Measurements from ENCODE around the gene CDYL.

DNA sequence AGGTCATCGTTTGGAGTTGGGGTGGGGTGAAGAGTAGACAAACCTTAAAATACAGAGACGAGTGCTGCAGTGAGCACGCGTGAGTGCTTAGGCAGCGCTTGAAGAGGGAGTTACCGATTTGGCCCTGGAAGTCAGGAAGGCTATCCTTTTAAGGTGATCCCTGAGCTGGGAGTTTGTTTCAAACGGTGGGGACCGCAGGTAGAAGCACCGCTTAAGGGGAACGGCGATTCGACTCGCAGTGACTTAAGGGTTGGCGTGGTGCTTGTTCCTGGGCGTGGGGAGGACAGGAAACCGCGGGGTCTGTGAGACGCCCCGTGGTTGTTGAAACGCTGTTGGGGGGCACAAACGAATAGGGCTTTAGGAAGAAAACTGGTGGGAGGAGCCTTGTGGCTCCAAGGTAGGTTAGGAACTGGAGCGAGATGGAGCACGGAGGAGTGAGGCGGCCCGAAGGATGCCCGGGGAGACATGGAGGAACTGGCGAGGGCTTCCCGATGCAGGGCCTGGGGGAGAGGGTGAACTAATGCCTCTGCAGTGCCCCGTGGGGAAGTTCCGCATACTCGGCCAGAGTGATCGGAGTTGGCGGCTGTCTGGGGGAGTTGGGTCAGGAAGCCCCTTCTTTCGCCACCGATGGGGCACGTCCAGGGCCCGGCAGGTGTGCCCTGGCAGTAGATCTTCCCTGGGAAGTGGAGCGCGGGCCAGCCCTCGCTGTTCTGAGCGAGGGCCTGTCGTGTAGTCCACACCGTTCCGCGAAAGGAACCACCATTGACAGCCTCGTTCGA, 1.3 kb upstream of the CDYL start:
- TF ChIP-seq, protein P1, sequence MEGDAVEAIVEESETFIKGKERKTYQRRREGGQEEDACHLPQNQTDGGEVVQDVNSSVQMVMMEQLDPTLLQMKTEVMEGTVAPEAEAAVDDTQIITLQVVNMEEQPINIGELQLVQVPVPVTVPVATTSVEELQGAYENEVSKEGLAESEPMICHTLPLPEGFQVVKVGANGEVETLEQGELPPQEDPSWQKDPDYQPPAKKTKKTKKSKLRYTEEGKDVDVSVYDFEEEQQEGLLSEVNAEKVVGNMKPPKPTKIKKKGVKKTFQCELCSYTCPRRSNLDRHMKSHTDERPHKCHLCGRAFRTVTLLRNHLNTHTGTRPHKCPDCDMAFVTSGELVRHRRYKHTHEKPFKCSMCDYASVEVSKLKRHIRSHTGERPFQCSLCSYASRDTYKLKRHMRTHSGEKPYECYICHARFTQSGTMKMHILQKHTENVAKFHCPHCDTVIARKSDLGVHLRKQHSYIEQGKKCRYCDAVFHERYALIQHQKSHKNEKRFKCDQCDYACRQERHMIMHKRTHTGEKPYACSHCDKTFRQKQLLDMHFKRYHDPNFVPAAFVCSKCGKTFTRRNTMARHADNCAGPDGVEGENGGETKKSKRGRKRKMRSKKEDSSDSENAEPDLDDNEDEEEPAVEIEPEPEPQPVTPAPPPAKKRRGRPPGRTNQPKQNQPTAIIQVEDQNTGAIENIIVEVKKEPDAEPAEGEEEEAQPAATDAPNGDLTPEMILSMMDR (IDR thresholded peaks at IDR 0.05) = no peak
- no peak for TF ChIP-seq POLR2A (IDR thresholded peaks at IDR 0.05)

Data from heart left ventricle (tissue), 13 donors.